Activated CD4-positive, alpha-beta memory T cell treated with anti-CD3 and anti-CD28 coated beads for 36 hours (primary cell): ENCODE results near the gene GPN3. TPM values are rescaled to one million over a fixed set of nuclear protein-coding genes. Genes with fewer than 3 reads are reported as not detected.
A peak's percentile ranks its signal among the peaks of the same experiment; 100 is the strongest.
"Not testable (repeated sequence)": the region's sequence is repeated elsewhere in the genome, so short reads cannot be mapped to it uniquely, and the experiment has no call there.

Experiments
- CTCF ChIA-PET: fragments of 350-600 bp; sonication (Branson Sonifier 250); formaldehyde crosslinking; loops from one replicate; lab custom pipeline; 2021; ENCODE audit warnings: antibody characterized with exemption, inconsistent platforms; lab: Charles Lee
- POLR2A ChIA-PET: fragments of 350-600 bp; sonication (Branson Sonifier 250); formaldehyde crosslinking; loops from one replicate; lab custom pipeline; 2021; ENCODE audit warnings: antibody characterized with exemption; lab: Charles Lee
- DNase-seq: peaks from one replicate; pipeline ENCODE4 v3.0.0-alpha.2; 2020
- H3K27ac Mint-ChIP-seq: one replicate; pipeline ENCODE4 v1.8.0; 2021; ENCODE audit warnings: mixed read lengths
- H3K27me3 Mint-ChIP-seq: one replicate; pipeline ENCODE4 v1.8.0; 2021; ENCODE audit warnings: mixed read lengths
- H3K36me3 Mint-ChIP-seq: one replicate; pipeline ENCODE4 v1.8.0; 2021; ENCODE audit warnings: mixed read lengths
- H3K4me1 Mint-ChIP-seq: one replicate; pipeline ENCODE4 v1.8.0; 2021; ENCODE audit warnings: low read depth, mixed read lengths
- H3K4me3 Mint-ChIP-seq: one replicate; pipeline ENCODE4 v1.8.0; 2021; ENCODE audit warnings: mild to moderate bottlenecking, mixed read lengths
- H3K9me3 Mint-ChIP-seq: one replicate; pipeline ENCODE4 v1.8.0; 2021; ENCODE audit warnings: mixed read lengths
- intact Hi-C: fragments of 100-400 bp; cut with micrococcal nuclease; formaldehyde crosslinking; loops from one replicate; pipeline ENCODE4 v1.15.1; 2023
- total RNA-seq, 2 experiments: library from RNA; stranded (reverse); gene quantifications; one replicate each; pipeline ENCODE4 v1.2.3, GENCODE V29; 2021

Gene GPN3
- total RNA-seq, 2 experiments from 2014 or later: 62.4 to 68.4 TPM

- DNase-seq, H3K27ac Mint-ChIP-seq, H3K9me3 Mint-ChIP-seq, H3K27me3 Mint-ChIP-seq, H3K4me3 Mint-ChIP-seq, POLR2A ChIA-PET, intact Hi-C loops, CTCF ChIA-PET, H3K36me3 Mint-ChIP-seq, H3K4me1 Mint-ChIP-seq: not testable (repeated sequence)
Measured at GRCh38 chr12:110410086-110410485, 58.0 kb downstream of the GPN3 start.

DNA sequence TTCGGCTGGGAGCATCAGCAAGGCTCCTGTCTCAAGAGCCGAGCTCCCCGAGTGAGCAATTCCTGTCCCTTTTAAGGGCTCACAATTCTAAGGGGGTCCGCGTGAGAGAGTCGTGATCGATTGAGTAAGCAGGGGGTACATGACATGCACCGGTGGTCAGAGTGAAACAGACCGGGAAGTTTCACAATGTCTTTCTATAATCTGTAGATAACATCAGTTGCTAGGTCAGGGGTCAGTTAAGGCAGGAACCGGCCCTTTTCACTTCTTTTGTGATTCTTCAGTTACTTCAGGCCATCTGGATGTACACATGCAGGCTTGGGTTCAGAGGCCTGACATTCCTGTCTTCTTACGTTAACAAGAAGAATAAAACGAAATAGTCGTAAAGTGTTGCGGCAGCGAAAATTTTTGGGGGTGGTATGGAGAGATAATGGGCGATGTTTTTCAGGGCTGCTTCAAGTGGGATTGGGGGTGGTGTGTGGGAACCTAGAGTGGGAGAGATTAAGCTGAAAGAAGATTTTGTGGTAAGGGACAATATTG is 62.9 kb downstream of the GPN3 start:
- DNase-seq, H3K4me3 Mint-ChIP-seq, POLR2A ChIA-PET, H3K27me3 Mint-ChIP-seq, H3K9me3 Mint-ChIP-seq, H3K27ac Mint-ChIP-seq, intact Hi-C loops: not testable (repeated sequence)
- Mint-ChIP-seq H3K36me3 (peaks cover 15% of the 10 kb centered on the region), H3K4me1 (peaks cover 20% of the 10 kb centered on the region)
- CTCF ChIA-PET: interaction anchor here (3.5 kb wide), 1 partner anchor 26 kb away, joined by 24 read pairs; no protein-coding TSS in a partner anchor

- CTCF ChIA-PET: interaction anchor here (3.5 kb wide), 1 partner anchor 27 kb away, joined by 24 read pairs; no protein-coding TSS in a partner anchor
- intact Hi-C loops: loop anchor here (1.0 to 5.0 kb wide), 3 partner anchors 27 to 98 kb away; partner anchors contain the start of genes RAD9B and VPS29
- peak overlapping the region; percentile 99 for H3K27ac Mint-ChIP-seq
Measured at GRCh38 chr12:110403976-110404682, 63.9 kb downstream of the GPN3 start.

GRCh38 chr12:110403146-110403975 is 64.7 kb downstream of the GPN3 start, which contains the start of gene ANAPC7:
TSS of gene ANAPC7 (minus strand) at chr12:110403708. CDS start at chr12:110403627, 81 bp downstream.
- Mint-ChIP-seq H3K4me1 (peaks cover 23% of the 10 kb centered on the region), H3K36me3 (peaks cover 18% of the 10 kb centered on the region), H3K27me3 (no peaks in the 10 kb centered on the region), H3K4me3 (peak within 1 kb of the TSS; percentile 99), H3K27ac (peak within 1 kb of the TSS; percentile 99), H3K9me3 (no peaks in the 10 kb centered on the region)
- intact Hi-C loops: loop anchor here (5.0 kb wide), 2 partner anchors 51 to 99 kb away; partner anchors contain the start of genes RAD9B and VPS29
- ChIA-PET POLR2A (interaction anchor here (1.0 kb wide), 1 partner anchor 28 kb away, joined by 9 read pairs; no protein-coding TSS in a partner anchor), CTCF (interaction anchor here (1.9 to 3.5 kb wide), 2 partner anchors 28 to 47 kb away, joined by 10 to 24 read pairs; partner anchors contain the start of gene ARPC3)
- peak; percentile 92 for DNase-seq

More at GRCh38 chr12:110403976-110404682, 63.9 kb downstream of the GPN3 start:
- H3K4me1 Mint-ChIP-seq: peaks cover 23% of the 10 kb centered on the region
- DNase-seq: peak; percentile 82
- H3K36me3 Mint-ChIP-seq: peaks cover 18% of the 10 kb centered on the region
- no peaks in the 10 kb centered on the region for H3K9me3 Mint-ChIP-seq
- peak overlapping the region; percentile 99 for H3K4me3 Mint-ChIP-seq
- no peaks in the 10 kb centered on the region for H3K27me3 Mint-ChIP-seq
- POLR2A ChIA-PET: interaction anchor here (1.0 kb wide), 1 partner anchor 27 kb away, joined by 9 read pairs; no protein-coding TSS in a partner anchor

Other genes with a start within 250 kb of the GPN3 start
- 100 to 1,000 TPM; 144 to 152 TPM for gene ATP2A2, start 187.0 kb downstream of the GPN3 start, total RNA-seq
- gene ANAPC7, start 64.5 kb downstream of the GPN3 start, total RNA-seq: 10 to 100 TPM; 47.3 to 52.9 TPM
- gene ARPC3, start 17.9 kb downstream of the GPN3 start, total RNA-seq: 100 to 1,000 TPM; 340 to 352 TPM
- 10 to 100 TPM; 29.8 to 30.0 TPM for gene FAM216A, start 588 bp upstream of the GPN3 start, total RNA-seq
- 100 to 1,000 TPM; 100 to 106 TPM for gene VPS29, start 33.9 kb upstream of the GPN3 start, total RNA-seq
- 1 to 10 TPM; 1.1 to 2.7 TPM for gene RAD9B, start 34.1 kb upstream of the GPN3 start, total RNA-seq
- gene PPTC7, start 115.1 kb upstream of the GPN3 start, total RNA-seq: 10 to 100 TPM; 36.9 to 37.0 TPM
- 1 to 10 TPM; 6.4 to 7.6 TPM for gene TCTN1, start 145.9 kb upstream of the GPN3 start, total RNA-seq
- 1 to 10 TPM; 4.0 to 4.1 TPM for gene HVCN1, start 220.9 kb upstream of the GPN3 start, total RNA-seq